GM19468 (cell line): ENCODE results near the gene DCST1.
A peak's percentile ranks its signal among the peaks of the same experiment; 100 is the strongest.

Source experiments
- ATAC-seq: cut with Tn5 transposase; IDR thresholded peaks from one replicate; pipeline ENCODE4 v1.9.1; 2021; ENCODE audit warnings: mild to moderate bottlenecking, moderate library complexity, moderate number of reproducible peaks; ENCODE audit not compliant: unreplicated experiment; ENCODE audit errors: extremely low read depth

DCST1 gene

GRCh38 chr1:155012026-155012546 is 21.5 kb upstream of the DCST1 start:
- no peak for ATAC-seq

- no peak for ATAC-seq
Measured at GRCh38 chr1:155012776-155013602, 20.6 kb upstream of the DCST1 start.

GRCh38 chr1:155013632-155014031 is 20.0 kb upstream of the DCST1 start:
- ATAC-seq = no peak

GRCh38 chr1:155014709-155015508 is 18.7 kb upstream of the DCST1 start:
- ATAC-seq = no peak

- ATAC-seq = no peak
Measured at GRCh38 chr1:155015527-155016230, 17.9 kb upstream of the DCST1 start.

GRCh38 chr1:155016231-155016831 is 17.3 kb upstream of the DCST1 start:
- ATAC-seq = no peak

GRCh38 chr1:155017041-155017945 is 16.3 kb upstream of the DCST1 start:
- ATAC-seq = peak; percentile 56

GRCh38 chr1:155017946-155018316 is 15.7 kb upstream of the DCST1 start:
- ATAC-seq = no peak

- ATAC-seq = no peak
Measured at GRCh38 chr1:155018617-155019348, 14.8 kb upstream of the DCST1 start.

GRCh38 chr1:155019377-155020245 is 14.0 kb upstream of the DCST1 start:
- ATAC-seq = no peak

GRCh38 chr1:155022136-155022926 is 11.3 kb upstream of the DCST1 start:
- no peak for ATAC-seq

- ATAC-seq = no peak
Measured at GRCh38 chr1:155022927-155023236, 10.7 kb upstream of the DCST1 start.

GRCh38 chr1:155023627-155024026 is 10.0 kb upstream of the DCST1 start:
- ATAC-seq = no peak

GRCh38 chr1:155024315-155024714 is 9.3 kb upstream of the DCST1 start:
- ATAC-seq = no peak

- no peak for ATAC-seq
Measured at GRCh38 chr1:155026154-155026553, 7.5 kb upstream of the DCST1 start.

GRCh38 chr1:155026588-155026987 is 7.0 kb upstream of the DCST1 start:
- no peak for ATAC-seq
